HCT116 (cell line): ENCODE data around the gene CPNE4. TPM values are rescaled to one million over a fixed set of nuclear protein-coding genes. Genes with fewer than 3 reads are reported as not detected.

ENCODE experiments used
- ATAC-seq: fragments of 200-7000 bp; cut with Tn5 transposase; 2 replicates; pipeline ENCODE4 v1.9.1; 2020; ENCODE audit warnings: mild to moderate bottlenecking, moderate library complexity
- BruUV-seq: library from RNA; stranded (reverse); fragments of 400-500 nt; replicated peaks from 2 replicates; lab custom pipeline; 2021; lab: Mats Ljungman, UMichigan
- CTCF ChIA-PET: fragments of 300-600 bp; sonication (Branson Sonifier 250); formaldehyde crosslinking; loops from one replicate; lab custom pipeline; 2021; ENCODE audit warnings: antibody characterized with exemption; lab: Charles Lee
- POLR2A ChIA-PET: fragments of 300-600, 350-600 bp; sonication (Branson Sonifier 250); formaldehyde crosslinking; loops from one replicate; lab custom pipeline; 2021; ENCODE audit warnings: antibody characterized with exemption; lab: Charles Lee
- RAD21 ChIA-PET, 2 experiments: fragments of 300-600 bp; sonication (Branson Sonifier 250); formaldehyde crosslinking; loops; one replicate each; lab custom pipeline; 2023; ENCODE audit warnings: low total read pairs in 2 of 2; ENCODE audit not compliant: uncharacterized antibody in 2 of 2, unreplicated experiment in 2 of 2, low non-redundant PET in 1 of 2; lab: Charles Lee
- DNase-seq: peaks from one replicate; pipeline ENCODE4 v3.0.0-alpha.2; 2010; ENCODE audit warnings: low read depth, low spot score
- H2AFZ ChIP-seq: fragments of 200-600 bp; shearing (Covaris generic), sonication (generic); 2 replicates; pipeline ENCODE4 v1.6.1; 2017; ENCODE audit warnings: low read depth, mixed run types, mixed read lengths, antibody characterized with exemption, low read length; ENCODE audit not compliant: poor library complexity, severe bottlenecking
- H3K27ac ChIP-seq: 2 replicates; pipeline ENCODE4 v1.5.1; 2012; ENCODE audit warnings: low read depth, low read length
- H3K27me3 ChIP-seq: fragments of 200-600 bp; sonication (generic); 2 replicates; pipeline ENCODE4 v1.6.1; 2016; ENCODE audit warnings: mixed run types, low read length, mixed read lengths; ENCODE audit not compliant: insufficient read depth
- H3K36me3 ChIP-seq, 2 experiments: fragments of 200-500 bp in 1 of 2; fragments of 200-600 bp in 1 of 2; sonication (Bioruptor generic) in 1 of 2; sonication (generic) in 1 of 2; 2 replicates each; pipeline versions ENCODE4 v1.5.1 to v1.6.1; 2014 to 2016; ENCODE audit warnings: low read length in 2 of 2, inconsistent platforms in 1 of 2, mixed read lengths in 1 of 2, mixed run types in 1 of 2; ENCODE audit not compliant: insufficient read depth in 2 of 2, control insufficient read depth in 1 of 2
- H3K4me1 ChIP-seq, 2 experiments: fragments of 200-600 bp in 1 of 2; sonication (generic) in 1 of 2; 2 replicates each; pipeline versions ENCODE4 v1.5.1 to v1.6.1; 2012 to 2017; ENCODE audit warnings: low read length in 2 of 2, inconsistent platforms in 1 of 2, mild to moderate bottlenecking in 1 of 2, mixed read lengths in 1 of 2, mixed run types in 1 of 2, moderate library complexity in 1 of 2; ENCODE audit not compliant: insufficient read depth in 2 of 2, control insufficient read depth in 1 of 2
- H3K4me2 ChIP-seq: fragments of 200-600 bp; sonication (generic); 2 replicates; pipeline ENCODE4 v1.6.1; 2017; ENCODE audit warnings: mixed run types, low read length, mixed read lengths
- H3K4me3 ChIP-seq, 2 experiments: fragments of 200-600 bp in 1 of 2; sonication (generic) in 1 of 2; replicated peaks in 1 of 2; 2 replicates each; pipeline ENCODE4 v1.5.1; 2011 to 2016; ENCODE audit warnings: low read length in 2 of 2, control low read depth in 1 of 2, low read depth in 1 of 2, mild to moderate bottlenecking in 1 of 2, mixed read lengths in 1 of 2, mixed run types in 1 of 2
- H3K79me2 ChIP-seq: fragments of 200-600 bp; sonication (generic); 2 replicates; pipeline ENCODE4 v1.6.1; 2017; ENCODE audit warnings: mild to moderate bottlenecking, mixed run types, low read length, moderate library complexity, mixed read lengths; ENCODE audit not compliant: insufficient read depth
- H3K9ac ChIP-seq: fragments of 200-600 bp; sonication (generic); 2 replicates; pipeline ENCODE4 v1.6.1; 2016; ENCODE audit warnings: low read length, mixed read lengths
- H3K9me2 ChIP-seq: fragments of 200-600 bp; sonication (generic), shearing (Covaris generic); 2 replicates; pipeline ENCODE4 v1.6.1; 2017; ENCODE audit warnings: mixed run types, mild to moderate bottlenecking, moderate library complexity; ENCODE audit not compliant: insufficient read depth
- H3K9me3 ChIP-seq, 2 experiments: fragments of 200-500 bp in 1 of 2; fragments of 200-600 bp in 1 of 2; sonication (Bioruptor generic) in 1 of 2; sonication (generic) in 1 of 2; 2 replicates each; pipeline ENCODE4 v1.6.1; 2014 to 2017; ENCODE audit warnings: low read length in 2 of 2, mixed read lengths in 2 of 2, inconsistent platforms in 1 of 2, low read depth in 1 of 2, mild to moderate bottlenecking in 1 of 2, mixed run types in 1 of 2, moderate library complexity in 1 of 2; ENCODE audit not compliant: control insufficient read depth in 1 of 2, insufficient read depth in 1 of 2
- H4K20me1 ChIP-seq: fragments of 200-600 bp; sonication (generic), shearing (Covaris generic); 2 replicates; pipeline ENCODE4 v1.6.1; 2017; ENCODE audit warnings: mixed run types, mild to moderate bottlenecking, moderate library complexity; ENCODE audit not compliant: insufficient read depth
- CBX3 ChIP-seq: IDR thresholded peaks from 2 replicates; pipeline ENCODE4 v1.6.1; 2012; ENCODE audit warnings: low read depth
- CEBPB ChIP-seq: IDR thresholded peaks from 2 replicates; pipeline ENCODE4 v1.6.1; 2012; ENCODE audit warnings: low read depth
- CTCF ChIP-seq, 3 experiments: fragments of 200-600 bp in 1 of 3; sonication (generic) in 1 of 3; IDR thresholded peaks in 2 of 3; conservative IDR thresholded peaks in 1 of 3; 2 replicates each; pipeline ENCODE4 v1.5.1; 2012 to 2017; ENCODE audit warnings: low read depth in 2 of 3, low read length in 2 of 3, antibody characterized with exemption in 1 of 3, borderline replicate concordance in 1 of 3, control low read depth in 1 of 3, mild to moderate bottlenecking in 1 of 3, mixed read lengths in 1 of 3, mixed run types in 1 of 3, moderate library complexity in 1 of 3; ENCODE audit not compliant: insufficient read depth in 1 of 3
- ELF1 ChIP-seq: IDR thresholded peaks from 2 replicates; pipeline ENCODE4 v1.6.1; 2012; ENCODE audit warnings: low read depth, borderline replicate concordance
- EZH2 ChIP-seq: fragments of 200-600 bp; sonication (generic); IDR thresholded peaks from 2 replicates; pipeline ENCODE4 v1.6.1; 2017; ENCODE audit warnings: antibody characterized with exemption, mixed run types
- EZH2phosphoT487 ChIP-seq: fragments of 200-600 bp; IDR thresholded peaks from 2 replicates; pipeline ENCODE4 v1.6.1; 2018; ENCODE audit warnings: antibody characterized with exemption, borderline replicate concordance
- JUND ChIP-seq: IDR thresholded peaks from 2 replicates; pipeline ENCODE4 v1.6.1; 2012
- POLR2A ChIP-seq: IDR thresholded peaks from 2 replicates; pipeline ENCODE4 v1.7.0; 2011; ENCODE audit warnings: borderline replicate concordance; ENCODE audit not compliant: insufficient read depth, insufficient read length; ENCODE audit errors: extremely low read depth
- POLR2AphosphoS5 ChIP-seq: IDR thresholded peaks from 2 replicates; pipeline ENCODE4 v1.6.1; 2011; ENCODE audit warnings: mild to moderate bottlenecking, low read depth, low read length, moderate library complexity
- RAD21 ChIP-seq: IDR thresholded peaks from 2 replicates; pipeline ENCODE4 v1.6.1; 2012; ENCODE audit warnings: low read depth, mild to moderate bottlenecking
- REST ChIP-seq: IDR thresholded peaks from 2 replicates; pipeline ENCODE4 v1.6.1; 2012; ENCODE audit warnings: low read depth
- SIN3A ChIP-seq: IDR thresholded peaks from 2 replicates; pipeline ENCODE4 v1.6.1; 2012; ENCODE audit warnings: low read depth
- SP1 ChIP-seq: IDR thresholded peaks from 2 replicates; pipeline ENCODE4 v1.6.1; 2012; ENCODE audit warnings: low read depth
- SRF ChIP-seq: IDR thresholded peaks from 2 replicates; pipeline ENCODE4 v1.6.1; 2012; ENCODE audit warnings: low read depth
- ZBTB33 ChIP-seq: IDR thresholded peaks from 2 replicates; pipeline ENCODE4 v1.6.1; 2011; ENCODE audit warnings: mild to moderate bottlenecking, low read length, moderate library complexity; ENCODE audit not compliant: insufficient replicate concordance; ENCODE audit errors: extremely low read depth
- ZFX ChIP-seq: fragments of 450-650 bp; IDR thresholded peaks from 2 replicates; pipeline ENCODE4 v1.6.1; 2017
- intact Hi-C: fragments of 100-400 bp; cut with micrococcal nuclease; formaldehyde crosslinking; loops from 2 replicates; pipeline ENCODE4 v1.10.0; 2022
- total RNA-seq: library from RNA; stranded (reverse); gene quantifications from one replicate; pipeline ENCODE4 v1.2.1, GENCODE V29; 2021; ENCODE audit not compliant: unreplicated experiment

The CPNE4 gene
- total RNA-seq, 1 experiment from 2014 or later: not detected

- Histone ChIP-seq H3K27ac (no peak overlapping the region), H3K4me2 (no peak overlapping the region), H3K9me2 (no peaks in the 10 kb centered on the region), H3K9ac (no peak overlapping the region), H4K20me1 (no peaks in the 10 kb centered on the region), H3K27me3 (peaks cover 31% of the 10 kb centered on the region; the same call in 1 of the 2 replicates), H3K4me3 (no peak overlapping the region), H3K36me3 (no peaks in the 10 kb centered on the region), H3K79me2 (no peaks in the 10 kb centered on the region), H2AFZ (no peak overlapping the region), H3K4me1 (no peaks in the 10 kb centered on the region), H3K9me3 (no peaks in the 10 kb centered on the region)
- DNase-seq (no peak), ATAC-seq (no peak)
- intact Hi-C loops: no loop called here
- ChIA-PET POLR2A (no interaction called here), CTCF (no interaction called here), RAD21 (no interaction called here)
- TF ChIP-seq CTCF (IDR thresholded peaks at IDR 0.05 in 2 of 3, conservative IDR thresholded peaks at IDR 0.05 in 1 of 3; ENCODE audit: borderline replicate concordance in 1 of 3, insufficient read depth in 1 of 3, low read depth in 2 of 3, low read length in 2 of 3) (no peak), POLR2A (no peak), ZBTB33 (no peak), SRF (no peak), JUND (no peak), EZH2 (no peak), REST (no peak), RAD21 (no peak), ELF1 (no peak), SP1 (no peak), CBX3 (no peak), SIN3A (no peak), CEBPB (no peak), ZFX (no peak), EZH2phosphoT487 (no peak), POLR2AphosphoS5 (no peak)
- BruUV-seq: no TSS peak
Observed at GRCh38 chr3:131713416-131714123, 321.2 kb downstream of the CPNE4 start.
